ENCODE results near the gene GPR37.
A peak's percentile ranks its signal among the peaks of the same experiment; 100 is the strongest.

GPR37 gene

GRCh38 chr7:124716894-124717293 is 48.7 kb downstream of the GPR37 start:
- TF ChIP-seq, protein P1, sequence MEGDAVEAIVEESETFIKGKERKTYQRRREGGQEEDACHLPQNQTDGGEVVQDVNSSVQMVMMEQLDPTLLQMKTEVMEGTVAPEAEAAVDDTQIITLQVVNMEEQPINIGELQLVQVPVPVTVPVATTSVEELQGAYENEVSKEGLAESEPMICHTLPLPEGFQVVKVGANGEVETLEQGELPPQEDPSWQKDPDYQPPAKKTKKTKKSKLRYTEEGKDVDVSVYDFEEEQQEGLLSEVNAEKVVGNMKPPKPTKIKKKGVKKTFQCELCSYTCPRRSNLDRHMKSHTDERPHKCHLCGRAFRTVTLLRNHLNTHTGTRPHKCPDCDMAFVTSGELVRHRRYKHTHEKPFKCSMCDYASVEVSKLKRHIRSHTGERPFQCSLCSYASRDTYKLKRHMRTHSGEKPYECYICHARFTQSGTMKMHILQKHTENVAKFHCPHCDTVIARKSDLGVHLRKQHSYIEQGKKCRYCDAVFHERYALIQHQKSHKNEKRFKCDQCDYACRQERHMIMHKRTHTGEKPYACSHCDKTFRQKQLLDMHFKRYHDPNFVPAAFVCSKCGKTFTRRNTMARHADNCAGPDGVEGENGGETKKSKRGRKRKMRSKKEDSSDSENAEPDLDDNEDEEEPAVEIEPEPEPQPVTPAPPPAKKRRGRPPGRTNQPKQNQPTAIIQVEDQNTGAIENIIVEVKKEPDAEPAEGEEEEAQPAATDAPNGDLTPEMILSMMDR (IDR thresholded peaks at IDR 0.05; ENCODE audit: poor library complexity, severe bottlenecking), result no peak
- no peak for DNase-seq (ENCODE audit: low spot score)
- H3K36me3 ChIP-seq (ENCODE audit: low read depth), result no peaks in the 10 kb centered on the region
- H3K27ac ChIP-seq (ENCODE audit: poor library complexity, severe bottlenecking), result no peak overlapping the region
- peaks cover 3% of the 10 kb centered on the region for H3K9me3 ChIP-seq (ENCODE audit: severe bottlenecking)
- no peak for ATAC-seq (ENCODE audit: low read depth)
- peaks cover 14% of the 10 kb centered on the region for H3K4me1 ChIP-seq (ENCODE audit: insufficient read depth, poor library complexity, severe bottlenecking)
- H3K4me3 ChIP-seq (ENCODE audit: severe bottlenecking), result no peak overlapping the region
- H3K27me3 ChIP-seq (ENCODE audit: insufficient read depth, poor library complexity, severe bottlenecking), result no peaks in the 10 kb centered on the region

- H3K4me3 ChIP-seq (ENCODE audit: severe bottlenecking), result no peak overlapping the region
- H3K36me3 ChIP-seq (ENCODE audit: low read depth), result no peaks in the 10 kb centered on the region
- no peak overlapping the region for H3K27ac ChIP-seq (ENCODE audit: poor library complexity, severe bottlenecking)
- ATAC-seq (ENCODE audit: low read depth), result no peak
- no peak for DNase-seq (ENCODE audit: low spot score)
- peaks cover 3% of the 10 kb centered on the region for H3K9me3 ChIP-seq (ENCODE audit: severe bottlenecking)
- H3K27me3 ChIP-seq (ENCODE audit: insufficient read depth, poor library complexity, severe bottlenecking), result no peaks in the 10 kb centered on the region
- no peaks in the 10 kb centered on the region for H3K4me1 ChIP-seq (ENCODE audit: insufficient read depth, poor library complexity, severe bottlenecking)
- TF ChIP-seq, protein P1 (IDR thresholded peaks at IDR 0.05; ENCODE audit: poor library complexity, severe bottlenecking), result no peak
Observed at GRCh38 chr7:124713086-124713485, 52.5 kb downstream of the GPR37 start.

DNA sequence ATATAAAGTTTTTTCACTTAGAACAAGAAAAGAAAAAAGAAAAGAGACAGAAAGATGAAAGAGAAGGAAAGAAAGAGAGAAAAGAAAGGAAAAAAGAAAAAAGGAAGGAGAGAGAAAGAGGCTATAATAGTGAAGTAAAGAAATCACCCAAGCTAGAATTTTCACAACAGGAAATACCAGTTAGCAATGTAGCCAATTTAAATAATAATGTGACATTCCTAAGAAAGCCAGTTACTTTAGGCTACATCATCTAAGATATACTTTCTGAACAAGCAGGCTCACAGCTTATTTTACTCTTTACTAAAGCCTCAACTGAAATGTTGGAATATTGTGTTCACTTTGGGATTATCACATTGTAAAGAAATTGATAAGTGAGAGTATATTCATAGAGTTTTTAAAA is 53.6 kb downstream of the GPR37 start:
- peaks cover 5% of the 10 kb centered on the region for H3K9me3 ChIP-seq (ENCODE audit: severe bottlenecking)
- H3K27me3 ChIP-seq (ENCODE audit: insufficient read depth, poor library complexity, severe bottlenecking), result no peaks in the 10 kb centered on the region
- no peak overlapping the region for H3K27ac ChIP-seq (ENCODE audit: poor library complexity, severe bottlenecking)
- no peaks in the 10 kb centered on the region for H3K36me3 ChIP-seq (ENCODE audit: low read depth)
- DNase-seq (ENCODE audit: low spot score) (no peak), ATAC-seq (ENCODE audit: low read depth) (no peak)
- TF ChIP-seq, protein P1 (IDR thresholded peaks at IDR 0.05; ENCODE audit: poor library complexity, severe bottlenecking), result no peak
- no peaks in the 10 kb centered on the region for H3K4me1 ChIP-seq (ENCODE audit: insufficient read depth, poor library complexity, severe bottlenecking)
- no peak overlapping the region for H3K4me3 ChIP-seq (ENCODE audit: severe bottlenecking)

DNA sequence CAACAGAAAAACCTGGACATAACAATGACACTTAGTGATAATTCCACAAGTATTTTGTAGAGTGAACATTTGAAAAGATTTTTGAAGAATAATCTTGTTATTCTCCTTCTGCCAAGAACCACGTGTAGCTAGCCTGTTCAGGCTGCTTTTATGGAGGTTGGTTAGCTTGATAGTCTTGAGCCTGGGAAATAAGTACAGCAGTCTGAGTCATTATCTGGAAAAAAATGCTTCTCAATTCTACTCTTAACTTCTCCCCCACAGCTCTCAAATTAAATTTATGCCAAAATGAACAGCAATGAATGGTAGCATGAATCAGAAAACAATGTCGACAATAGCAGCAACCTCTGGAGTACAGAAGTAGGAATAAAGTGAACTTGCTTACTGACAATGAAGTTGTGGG is 63.2 kb downstream of the GPR37 start:
- TF ChIP-seq, protein P1 (IDR thresholded peaks at IDR 0.05; ENCODE audit: poor library complexity, severe bottlenecking), result no peak
- Histone ChIP-seq H3K36me3 (ENCODE audit: low read depth) (no peaks in the 10 kb centered on the region), H3K27me3 (ENCODE audit: insufficient read depth, poor library complexity, severe bottlenecking) (no peaks in the 10 kb centered on the region), H3K9me3 (ENCODE audit: severe bottlenecking) (peaks cover 2% of the 10 kb centered on the region), H3K27ac (ENCODE audit: poor library complexity, severe bottlenecking) (no peak overlapping the region), H3K4me1 (ENCODE audit: insufficient read depth, poor library complexity, severe bottlenecking) (peaks cover 4% of the 10 kb centered on the region), H3K4me3 (ENCODE audit: severe bottlenecking) (no peak overlapping the region)
- DNase-seq (ENCODE audit: low spot score) (no peak), ATAC-seq (ENCODE audit: low read depth) (0 out of 3 replicates have a peak, but pooled peaks have one; percentile 17)

GRCh38 chr7:124701955-124702354 is 63.6 kb downstream of the GPR37 start:
- ATAC-seq (ENCODE audit: low read depth) (peak; percentile 70), DNase-seq (ENCODE audit: low spot score) (no peak)
- no peaks in the 10 kb centered on the region for H3K36me3 ChIP-seq (ENCODE audit: low read depth)

More at GRCh38 chr7:124701955-124702354, 63.6 kb downstream of the GPR37 start:
- H3K4me1 ChIP-seq (ENCODE audit: insufficient read depth, poor library complexity, severe bottlenecking), result peaks cover 4% of the 10 kb centered on the region
- no peak overlapping the region for H3K4me3 ChIP-seq (ENCODE audit: severe bottlenecking)
- H3K27ac ChIP-seq (ENCODE audit: poor library complexity, severe bottlenecking), result no peak overlapping the region
- TF ChIP-seq, protein P1 (IDR thresholded peaks at IDR 0.05; ENCODE audit: poor library complexity, severe bottlenecking), result no peak
- H3K27me3 ChIP-seq (ENCODE audit: insufficient read depth, poor library complexity, severe bottlenecking), result no peaks in the 10 kb centered on the region
- H3K9me3 ChIP-seq (ENCODE audit: severe bottlenecking), result no peaks in the 10 kb centered on the region
